GM18499 (cell line): Measurements from ENCODE around the gene ABCC9.
"Not testable (repeated sequence)": the region's sequence is repeated elsewhere in the genome, so short reads cannot be mapped to it uniquely, and the experiment has no call there.

Experiments used
- ATAC-seq: cut with Tn5 transposase; IDR thresholded peaks from one replicate; pipeline ENCODE4 v1.9.1; 2021; ENCODE audit warnings: moderate number of reproducible peaks; ENCODE audit not compliant: insufficient read depth, unreplicated experiment

The ABCC9 gene

GRCh38 chr12:21825886-21826617 lies 115.2 kb downstream of the ABCC9 start:
- no peak for ATAC-seq

- ATAC-seq: no peak
These were observed 117.6 kb downstream of the ABCC9 start for GRCh38 chr12:21823581-21823980.

- ATAC-seq: no peak
These were observed 121.5 kb downstream of the ABCC9 start for GRCh38 chr12:21819678-21820077.

GRCh38 chr12:21819236-21819635 lies 122.0 kb downstream of the ABCC9 start:
- no peak for ATAC-seq

- no peak for ATAC-seq
These were observed 122.6 kb downstream of the ABCC9 start for GRCh38 chr12:21818627-21819026.

- ATAC-seq: no peak
These were observed 125.7 kb downstream of the ABCC9 start for GRCh38 chr12:21815306-21816062.

- ATAC-seq: no peak
These were observed 126.4 kb downstream of the ABCC9 start for GRCh38 chr12:21814814-21815213.

GRCh38 chr12:21814327-21814726 lies 126.9 kb downstream of the ABCC9 start:
- ATAC-seq: no peak

GRCh38 chr12:21813751-21814150 lies 127.5 kb downstream of the ABCC9 start:
- ATAC-seq: no peak

GRCh38 chr12:21813125-21813524 lies 128.1 kb downstream of the ABCC9 start:
- no peak for ATAC-seq

GRCh38 chr12:21812340-21812739 lies 128.9 kb downstream of the ABCC9 start:
- not testable (repeated sequence) for ATAC-seq

- ATAC-seq: no peak
These were observed 132.1 kb downstream of the ABCC9 start for GRCh38 chr12:21809100-21809499.

GRCh38 chr12:21806255-21806654 lies 135.0 kb downstream of the ABCC9 start:
- no peak for ATAC-seq

GRCh38 chr12:21801522-21802288 lies 139.5 kb downstream of the ABCC9 start:
- no peak for ATAC-seq

- no peak for ATAC-seq
These were observed 141.2 kb downstream of the ABCC9 start for GRCh38 chr12:21800011-21800410.

- no peak for ATAC-seq
These were observed 143.7 kb downstream of the ABCC9 start for GRCh38 chr12:21797539-21797938.

GRCh38 chr12:21795648-21796328 lies 145.4 kb downstream of the ABCC9 start:
- ATAC-seq: no peak

GRCh38 chr12:21794807-21795595 lies 146.2 kb downstream of the ABCC9 start:
- not testable (repeated sequence) for ATAC-seq

- not testable (repeated sequence) for ATAC-seq
These were observed 151.5 kb downstream of the ABCC9 start for GRCh38 chr12:21789687-21790086.
